Activated naive CD4-positive, alpha-beta T cell treated with anti-CD3 and anti-CD28 coated beads, Interleukin-2, amount 50 U/mL, for 16 hours (primary cell): ENCODE results near the gene KMT5C.

Experiments
- DNase-seq: peaks from one replicate; pipeline ENCODE4 v3.0.0-alpha.2; 2020

KMT5C gene

GRCh38 chr19:55348317-55349034, 8.8 kb downstream of the KMT5C start:
- no peak for DNase-seq

GRCh38 chr19:55350620-55351315, 11.1 kb downstream of the KMT5C start:
- no peak for DNase-seq

- DNase-seq: no peak
Observed at GRCh38 chr19:55352040-55352439, 12.4 kb downstream of the KMT5C start.

GRCh38 chr19:55352549-55353145, 13.0 kb downstream of the KMT5C start:
- no peak for DNase-seq

GRCh38 chr19:55353356-55353802, 13.7 kb downstream of the KMT5C start:
- DNase-seq: no peak

- peak; percentile 71 for DNase-seq
Observed at GRCh38 chr19:55353803-55354697, 14.4 kb downstream of the KMT5C start.

- no peak for DNase-seq
Observed at GRCh38 chr19:55354698-55355212, 15.1 kb downstream of the KMT5C start, which contains the start of gene COX6B2. TSS of gene COX6B2 (minus strand) at chr19:55354719. CDS start at chr19:55354521, 198 bp downstream.

GRCh38 chr19:55355213-55355821, 15.6 kb downstream of the KMT5C start:
- DNase-seq: no peak

GRCh38 chr19:55358493-55358892, 18.8 kb downstream of the KMT5C start:
- no peak for DNase-seq

- no peak for DNase-seq
Observed at GRCh38 chr19:55358943-55359908, 19.6 kb downstream of the KMT5C start.

GRCh38 chr19:55360902-55361301, 21.2 kb downstream of the KMT5C start:
- no peak for DNase-seq

- DNase-seq: no peak
Observed at GRCh38 chr19:55362174-55362989, 22.7 kb downstream of the KMT5C start.

GRCh38 chr19:55362990-55363716, 23.5 kb downstream of the KMT5C start, which contains the start of gene GARIN5B:
TSS of gene GARIN5B (minus strand) at chr19:55363260. CDS start at chr19:55363066, 194 bp downstream.
- no peak for DNase-seq

GRCh38 chr19:55365245-55365644, 25.6 kb downstream of the KMT5C start:
- DNase-seq: no peak

GRCh38 chr19:55365964-55366363, 26.3 kb downstream of the KMT5C start:
- no peak for DNase-seq

GRCh38 chr19:55366790-55367189, 27.1 kb downstream of the KMT5C start:
- DNase-seq: no peak

- no peak for DNase-seq
Observed at GRCh38 chr19:55368106-55368505, 28.4 kb downstream of the KMT5C start.

GRCh38 chr19:55368701-55369563, 29.3 kb downstream of the KMT5C start:
- DNase-seq: no peak
